HCT116 (cell line): ENCODE measurements around the gene HCST. TPM values are rescaled to one million over a fixed set of nuclear protein-coding genes. Genes with fewer than 3 reads are reported as not detected.

Experiments
- ATAC-seq: fragments of 200-7000 bp; cut with Tn5 transposase; 2 replicates; pipeline ENCODE4 v1.9.1; 2020; ENCODE audit warnings: mild to moderate bottlenecking, moderate library complexity
- BruUV-seq: library from RNA; stranded (reverse); fragments of 400-500 nt; replicated peaks from 2 replicates; lab custom pipeline; 2021; lab: Mats Ljungman, UMichigan
- CTCF ChIA-PET: fragments of 300-600 bp; sonication (Branson Sonifier 250); formaldehyde crosslinking; loops from one replicate; lab custom pipeline; 2021; ENCODE audit warnings: antibody characterized with exemption; lab: Charles Lee
- POLR2A ChIA-PET: fragments of 300-600, 350-600 bp; sonication (Branson Sonifier 250); formaldehyde crosslinking; loops from one replicate; lab custom pipeline; 2021; ENCODE audit warnings: antibody characterized with exemption; lab: Charles Lee
- RAD21 ChIA-PET, 2 experiments: fragments of 300-600 bp; sonication (Branson Sonifier 250); formaldehyde crosslinking; loops; one replicate each; lab custom pipeline; 2023; ENCODE audit warnings: low total read pairs in 2 of 2; ENCODE audit not compliant: uncharacterized antibody in 2 of 2, unreplicated experiment in 2 of 2, low non-redundant PET in 1 of 2; lab: Charles Lee
- DNase-seq: peaks from one replicate; pipeline ENCODE4 v3.0.0-alpha.2; 2010; ENCODE audit warnings: low read depth, low spot score
- H2AFZ ChIP-seq: fragments of 200-600 bp; shearing (Covaris generic), sonication (generic); 2 replicates; pipeline ENCODE4 v1.6.1; 2017; ENCODE audit warnings: low read depth, mixed run types, mixed read lengths, antibody characterized with exemption, low read length; ENCODE audit not compliant: poor library complexity, severe bottlenecking
- H3K27ac ChIP-seq: 2 replicates; pipeline ENCODE4 v1.5.1; 2012; ENCODE audit warnings: low read depth, low read length
- H3K27me3 ChIP-seq: fragments of 200-600 bp; sonication (generic); 2 replicates; pipeline ENCODE4 v1.6.1; 2016; ENCODE audit warnings: mixed run types, low read length, mixed read lengths; ENCODE audit not compliant: insufficient read depth
- H3K36me3 ChIP-seq, 2 experiments: fragments of 200-500 bp in 1 of 2; fragments of 200-600 bp in 1 of 2; sonication (Bioruptor generic) in 1 of 2; sonication (generic) in 1 of 2; 2 replicates each; pipeline versions ENCODE4 v1.5.1 to v1.6.1; 2014 to 2016; ENCODE audit warnings: low read length in 2 of 2, inconsistent platforms in 1 of 2, mixed read lengths in 1 of 2, mixed run types in 1 of 2; ENCODE audit not compliant: insufficient read depth in 2 of 2, control insufficient read depth in 1 of 2
- H3K4me1 ChIP-seq, 2 experiments: fragments of 200-600 bp in 1 of 2; sonication (generic) in 1 of 2; 2 replicates each; pipeline versions ENCODE4 v1.5.1 to v1.6.1; 2012 to 2017; ENCODE audit warnings: low read length in 2 of 2, inconsistent platforms in 1 of 2, mild to moderate bottlenecking in 1 of 2, mixed read lengths in 1 of 2, mixed run types in 1 of 2, moderate library complexity in 1 of 2; ENCODE audit not compliant: insufficient read depth in 2 of 2, control insufficient read depth in 1 of 2
- H3K4me2 ChIP-seq: fragments of 200-600 bp; sonication (generic); 2 replicates; pipeline ENCODE4 v1.6.1; 2017; ENCODE audit warnings: mixed run types, low read length, mixed read lengths
- H3K4me3 ChIP-seq, 2 experiments: fragments of 200-600 bp in 1 of 2; sonication (generic) in 1 of 2; replicated peaks in 1 of 2; 2 replicates each; pipeline ENCODE4 v1.5.1; 2011 to 2016; ENCODE audit warnings: low read length in 2 of 2, control low read depth in 1 of 2, low read depth in 1 of 2, mild to moderate bottlenecking in 1 of 2, mixed read lengths in 1 of 2, mixed run types in 1 of 2
- H3K79me2 ChIP-seq: fragments of 200-600 bp; sonication (generic); 2 replicates; pipeline ENCODE4 v1.6.1; 2017; ENCODE audit warnings: mild to moderate bottlenecking, mixed run types, low read length, moderate library complexity, mixed read lengths; ENCODE audit not compliant: insufficient read depth
- H3K9ac ChIP-seq: fragments of 200-600 bp; sonication (generic); 2 replicates; pipeline ENCODE4 v1.6.1; 2016; ENCODE audit warnings: low read length, mixed read lengths
- H3K9me2 ChIP-seq: fragments of 200-600 bp; sonication (generic), shearing (Covaris generic); 2 replicates; pipeline ENCODE4 v1.6.1; 2017; ENCODE audit warnings: mixed run types, mild to moderate bottlenecking, moderate library complexity; ENCODE audit not compliant: insufficient read depth
- H3K9me3 ChIP-seq, 2 experiments: fragments of 200-500 bp in 1 of 2; fragments of 200-600 bp in 1 of 2; sonication (Bioruptor generic) in 1 of 2; sonication (generic) in 1 of 2; 2 replicates each; pipeline ENCODE4 v1.6.1; 2014 to 2017; ENCODE audit warnings: low read length in 2 of 2, mixed read lengths in 2 of 2, inconsistent platforms in 1 of 2, low read depth in 1 of 2, mild to moderate bottlenecking in 1 of 2, mixed run types in 1 of 2, moderate library complexity in 1 of 2; ENCODE audit not compliant: control insufficient read depth in 1 of 2, insufficient read depth in 1 of 2
- H4K20me1 ChIP-seq: fragments of 200-600 bp; sonication (generic), shearing (Covaris generic); 2 replicates; pipeline ENCODE4 v1.6.1; 2017; ENCODE audit warnings: mixed run types, mild to moderate bottlenecking, moderate library complexity; ENCODE audit not compliant: insufficient read depth
- ATF3 ChIP-seq: IDR thresholded peaks from 2 replicates; pipeline ENCODE4 v1.6.1; 2012
- CBX3 ChIP-seq: IDR thresholded peaks from 2 replicates; pipeline ENCODE4 v1.6.1; 2012; ENCODE audit warnings: low read depth
- CEBPB ChIP-seq: IDR thresholded peaks from 2 replicates; pipeline ENCODE4 v1.6.1; 2012; ENCODE audit warnings: low read depth
- CTCF ChIP-seq, 3 experiments: fragments of 200-600 bp in 1 of 3; sonication (generic) in 1 of 3; IDR thresholded peaks in 2 of 3; conservative IDR thresholded peaks in 1 of 3; 2 replicates each; pipeline ENCODE4 v1.5.1; 2012 to 2017; ENCODE audit warnings: low read depth in 2 of 3, low read length in 2 of 3, antibody characterized with exemption in 1 of 3, borderline replicate concordance in 1 of 3, control low read depth in 1 of 3, mild to moderate bottlenecking in 1 of 3, mixed read lengths in 1 of 3, mixed run types in 1 of 3, moderate library complexity in 1 of 3; ENCODE audit not compliant: insufficient read depth in 1 of 3
- EGR1 ChIP-seq: IDR thresholded peaks from 2 replicates; pipeline ENCODE4 v1.6.1; 2012; ENCODE audit warnings: low read depth
- EZH2 ChIP-seq: fragments of 200-600 bp; sonication (generic); IDR thresholded peaks from 2 replicates; pipeline ENCODE4 v1.6.1; 2017; ENCODE audit warnings: antibody characterized with exemption, mixed run types
- EZH2phosphoT487 ChIP-seq: fragments of 200-600 bp; IDR thresholded peaks from 2 replicates; pipeline ENCODE4 v1.6.1; 2018; ENCODE audit warnings: antibody characterized with exemption, borderline replicate concordance
- MAX ChIP-seq: IDR thresholded peaks from 2 replicates; pipeline ENCODE4 v1.6.1; 2012
- POLR2A ChIP-seq: IDR thresholded peaks from 2 replicates; pipeline ENCODE4 v1.7.0; 2011; ENCODE audit warnings: borderline replicate concordance; ENCODE audit not compliant: insufficient read depth, insufficient read length; ENCODE audit errors: extremely low read depth
- POLR2AphosphoS5 ChIP-seq: IDR thresholded peaks from 2 replicates; pipeline ENCODE4 v1.6.1; 2011; ENCODE audit warnings: mild to moderate bottlenecking, low read depth, low read length, moderate library complexity
- SIN3A ChIP-seq: IDR thresholded peaks from 2 replicates; pipeline ENCODE4 v1.6.1; 2012; ENCODE audit warnings: low read depth
- SRF ChIP-seq: IDR thresholded peaks from 2 replicates; pipeline ENCODE4 v1.6.1; 2012; ENCODE audit warnings: low read depth
- TCF7L2 ChIP-seq: IDR thresholded peaks from 2 replicates; pipeline ENCODE4 v1.7.0; 2011; ENCODE audit warnings: borderline replicate concordance, inconsistent platforms; ENCODE audit not compliant: insufficient read depth, insufficient read length; ENCODE audit errors: extremely low read depth
- YY1 ChIP-seq: IDR thresholded peaks from 2 replicates; pipeline ENCODE4 v1.6.1; 2011; ENCODE audit warnings: low read length, low read depth, moderate library complexity, mild to moderate bottlenecking; ENCODE audit not compliant: insufficient replicate concordance; ENCODE audit errors: extremely low read depth
- ZBTB33 ChIP-seq: IDR thresholded peaks from 2 replicates; pipeline ENCODE4 v1.6.1; 2011; ENCODE audit warnings: mild to moderate bottlenecking, low read length, moderate library complexity; ENCODE audit not compliant: insufficient replicate concordance; ENCODE audit errors: extremely low read depth
- ZFX ChIP-seq: fragments of 450-650 bp; IDR thresholded peaks from 2 replicates; pipeline ENCODE4 v1.6.1; 2017
- intact Hi-C: fragments of 100-400 bp; cut with micrococcal nuclease; formaldehyde crosslinking; loops from 2 replicates; pipeline ENCODE4 v1.10.0; 2022
- total RNA-seq: library from RNA; stranded (reverse); gene quantifications from one replicate; pipeline ENCODE4 v1.2.1, GENCODE V29; 2021; ENCODE audit not compliant: unreplicated experiment

The HCST gene
- total RNA-seq, 1 experiment from 2014 or later = 1.2 TPM

- POLR2A ChIA-PET = no interaction called here
- H3K9me3 ChIP-seq = no peaks in the 10 kb centered on the region
- no peaks in the 10 kb centered on the region for H3K36me3 ChIP-seq
- BruUV-seq = no TSS peak
- ATAC-seq (no peak), DNase-seq (no peak)
- no peak overlapping the region for H3K4me3 ChIP-seq
- CTCF ChIA-PET = no interaction called here
- no peaks in the 10 kb centered on the region for H3K27me3 ChIP-seq
- intact Hi-C loops = no loop called here
- H3K27ac ChIP-seq = no peak overlapping the region
- TF ChIP-seq MAX = no peak
- TF ChIP-seq, all 23 proteins: peak for 0
- RAD21 ChIA-PET = no interaction called here
- H3K79me2 ChIP-seq = no peaks in the 10 kb centered on the region
- H3K4me2 ChIP-seq = no peak overlapping the region
- H3K9ac ChIP-seq = no peak overlapping the region
- H4K20me1 ChIP-seq = no peaks in the 10 kb centered on the region
- H2AFZ ChIP-seq = no peak overlapping the region
- H3K9me2 ChIP-seq = no peaks in the 10 kb centered on the region
- no peaks in the 10 kb centered on the region for H3K4me1 ChIP-seq
Observed at GRCh38 chr19:35925501-35925900, 23.2 kb downstream of the HCST start.

- no peak overlapping the region for H3K9ac ChIP-seq
- CTCF ChIA-PET = no interaction called here
- H3K9me3 ChIP-seq = no peaks in the 10 kb centered on the region
- no peak overlapping the region for H3K4me2 ChIP-seq
- RAD21 ChIA-PET = no interaction called here
- POLR2A ChIA-PET = no interaction called here
- H3K9me2 ChIP-seq = no peaks in the 10 kb centered on the region
- no peaks in the 10 kb centered on the region for H4K20me1 ChIP-seq
- H3K27ac ChIP-seq = no peak overlapping the region
- H3K36me3 ChIP-seq = no peaks in the 10 kb centered on the region
- no TSS peak for BruUV-seq
- ATAC-seq = no peak
- no peaks in the 10 kb centered on the region for H3K79me2 ChIP-seq
- no peak for TF ChIP-seq ZBTB33
- TF ChIP-seq SIN3A = no peak
- TF ChIP-seq CEBPB = no peak
- TF ChIP-seq EZH2 = no peak
- TF ChIP-seq EZH2phosphoT487 = no peak
- TF ChIP-seq CBX3 = no peak
- no peak for TF ChIP-seq SRF
- TF ChIP-seq CTCF (IDR thresholded peaks at IDR 0.05 in 2 of 3, conservative IDR thresholded peaks at IDR 0.05 in 1 of 3; ENCODE audit: borderline replicate concordance in 1 of 3, insufficient read depth in 1 of 3, low read depth in 2 of 3, low read length in 2 of 3) = no peak
- TF ChIP-seq ZFX = no peak
- no peak for TF ChIP-seq EGR1
- TF ChIP-seq POLR2A = no peak
- TF ChIP-seq ATF3 = no peak
- TF ChIP-seq YY1 = no peak
- TF ChIP-seq POLR2AphosphoS5 = no peak
- TF ChIP-seq TCF7L2 = no peak
- no peak overlapping the region for H3K4me3 ChIP-seq
- intact Hi-C loops = no loop called here
- H2AFZ ChIP-seq = no peak overlapping the region
- peaks cover 5 to 14% of the 10 kb centered on the region in 2 experiments; a peak in 3 of 4 replicates for H3K4me1 ChIP-seq
- H3K27me3 ChIP-seq = no peaks in the 10 kb centered on the region
- no peak for DNase-seq
Observed at GRCh38 chr19:35928507-35928906, 26.2 kb downstream of the HCST start.
